ENCODE measurements around the gene EPGN.

EPGN gene

DNA sequence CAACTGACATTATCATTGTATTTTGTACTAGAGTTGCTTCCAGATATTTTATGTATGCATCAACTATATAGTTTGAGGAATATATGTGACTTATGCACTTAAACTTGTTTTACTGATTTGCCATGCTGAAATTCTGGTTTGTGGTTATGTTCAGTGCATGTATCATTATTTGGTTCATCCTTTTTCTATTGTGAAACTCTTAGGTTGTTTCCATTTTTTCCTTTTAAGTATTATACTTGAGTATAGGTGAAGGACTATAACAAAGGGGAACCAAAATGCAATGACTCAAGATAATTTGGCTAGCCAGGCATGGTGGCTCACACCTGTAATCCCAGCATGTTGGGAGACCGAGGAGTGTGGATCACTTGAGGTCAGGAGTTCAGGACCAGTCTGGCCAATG lies 21.1 kb upstream of the EPGN start:
- Histone ChIP-seq H3K79me2 (ENCODE audit: insufficient read depth, low read length) (no peaks in the 10 kb centered on the region), H3K4me3 (ENCODE audit: low read length, poor library complexity, severe bottlenecking) (no peak overlapping the region)
- TF ChIP-seq CTCF (conservative IDR thresholded peaks at IDR 0.05; ENCODE audit: low read length) (no peak), EZH2phosphoT487 (IDR thresholded peaks at IDR 0.05; ENCODE audit: borderline replicate concordance) (no peak)

GRCh38 chr4:74287791-74288190 lies 20.5 kb upstream of the EPGN start:
- Histone ChIP-seq H3K27me3 (ENCODE audit: insufficient read depth, low read length, poor library complexity, severe bottlenecking) (no peaks in the 10 kb centered on the region), H3K9me3 (ENCODE audit: insufficient read depth, low read depth, low read length) (no peaks in the 10 kb centered on the region), H3K9me2 (replicated peaks; ENCODE audit: low read depth, low read length) (no peaks in the 10 kb centered on the region), H3K79me2 (ENCODE audit: insufficient read depth, low read length) (no peaks in the 10 kb centered on the region), H3K4me2 (ENCODE audit: low read depth, low read length, poor library complexity, severe bottlenecking) (no peak overlapping the region), H3K4me1 (ENCODE audit: insufficient read depth, low read length, poor library complexity, severe bottlenecking) (no peaks in the 10 kb centered on the region), H2AFZ (ENCODE audit: low read length) (no peak overlapping the region), H3K4me3 (ENCODE audit: low read length, poor library complexity, severe bottlenecking) (no peak overlapping the region), H3K9ac (ENCODE audit: low read depth, low read length, poor library complexity, severe bottlenecking) (no peak overlapping the region), H3F3A (ENCODE audit: low read depth) (no peaks in the 10 kb centered on the region), H4K20me1 (ENCODE audit: insufficient read depth, low read length, poor library complexity, severe bottlenecking) (no peaks in the 10 kb centered on the region), H3K36me3 (ENCODE audit: insufficient read depth, low read length) (no peaks in the 10 kb centered on the region)
- no peak for TF ChIP-seq EZH2phosphoT487 (IDR thresholded peaks at IDR 0.05; ENCODE audit: borderline replicate concordance)
- no peak for TF ChIP-seq CTCF (conservative IDR thresholded peaks at IDR 0.05; ENCODE audit: low read length)

More for the DNA sequence above, 21.1 kb upstream of the EPGN start:
- no peaks in the 10 kb centered on the region for H3K4me1 ChIP-seq (ENCODE audit: insufficient read depth, low read length, poor library complexity, severe bottlenecking)
- H3K27me3 ChIP-seq (ENCODE audit: insufficient read depth, low read length, poor library complexity, severe bottlenecking), result no peaks in the 10 kb centered on the region
- no peaks in the 10 kb centered on the region for H3K9me3 ChIP-seq (ENCODE audit: insufficient read depth, low read depth, low read length)
- H3F3A ChIP-seq (ENCODE audit: low read depth), result no peaks in the 10 kb centered on the region
- no peaks in the 10 kb centered on the region for H4K20me1 ChIP-seq (ENCODE audit: insufficient read depth, low read length, poor library complexity, severe bottlenecking)
- H2AFZ ChIP-seq (ENCODE audit: low read length), result no peak overlapping the region
- no peaks in the 10 kb centered on the region for H3K9me2 ChIP-seq (replicated peaks; ENCODE audit: low read depth, low read length)
- no peak overlapping the region for H3K9ac ChIP-seq (ENCODE audit: low read depth, low read length, poor library complexity, severe bottlenecking)
- H3K4me2 ChIP-seq (ENCODE audit: low read depth, low read length, poor library complexity, severe bottlenecking), result no peak overlapping the region
- H3K36me3 ChIP-seq (ENCODE audit: insufficient read depth, low read length), result no peaks in the 10 kb centered on the region

DNA sequence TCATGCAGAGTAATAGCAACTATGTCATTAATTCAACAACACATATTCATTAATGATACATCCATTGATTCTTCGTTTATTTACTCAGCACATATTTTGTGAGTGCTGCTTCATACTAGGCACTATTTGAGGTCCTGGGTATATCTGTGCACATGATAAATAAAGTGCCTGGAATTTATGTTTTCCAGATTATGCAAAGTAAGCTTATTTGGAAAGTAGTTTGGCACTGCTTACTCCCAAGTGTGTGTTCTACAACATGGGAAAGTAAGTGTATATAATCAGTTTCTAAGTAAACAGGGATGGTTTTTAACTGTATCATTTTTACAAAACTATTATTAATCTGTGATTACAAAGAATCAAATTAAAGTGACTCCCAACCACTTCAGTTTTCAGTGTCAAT lies 16.8 kb upstream of the EPGN start:
- Histone ChIP-seq H3K4me1 (ENCODE audit: insufficient read depth, low read length, poor library complexity, severe bottlenecking) (no peaks in the 10 kb centered on the region), H3K4me3 (ENCODE audit: low read length, poor library complexity, severe bottlenecking) (no peak overlapping the region), H3K9ac (ENCODE audit: low read depth, low read length, poor library complexity, severe bottlenecking) (no peak overlapping the region), H4K20me1 (ENCODE audit: insufficient read depth, low read length, poor library complexity, severe bottlenecking) (no peaks in the 10 kb centered on the region), H2AFZ (ENCODE audit: low read length) (no peak overlapping the region), H3K9me3 (ENCODE audit: insufficient read depth, low read depth, low read length) (no peaks in the 10 kb centered on the region), H3F3A (ENCODE audit: low read depth) (no peaks in the 10 kb centered on the region), H3K79me2 (ENCODE audit: insufficient read depth, low read length) (no peaks in the 10 kb centered on the region), H3K4me2 (ENCODE audit: low read depth, low read length, poor library complexity, severe bottlenecking) (no peak overlapping the region), H3K36me3 (ENCODE audit: insufficient read depth, low read length) (no peaks in the 10 kb centered on the region), H3K9me2 (replicated peaks; ENCODE audit: low read depth, low read length) (no peaks in the 10 kb centered on the region), H3K27me3 (ENCODE audit: insufficient read depth, low read length, poor library complexity, severe bottlenecking) (no peaks in the 10 kb centered on the region)
- TF ChIP-seq EZH2phosphoT487 (IDR thresholded peaks at IDR 0.05; ENCODE audit: borderline replicate concordance) (no peak), CTCF (conservative IDR thresholded peaks at IDR 0.05; ENCODE audit: low read length) (no peak)
